ENCODE results near the gene TM4SF5. TPM values are rescaled to one million over a fixed set of nuclear protein-coding genes. Genes with fewer than 3 reads are reported as not detected.

The TM4SF5 gene
- total and polyA plus RNA-seq, 2 of the 8 experiments (the other 6 are each of a cell fraction or from before 2014, with no cell fraction given), result not detected

- no peak for TF ChIP-seq E2F6 (IDR thresholded peaks at IDR 0.05)
- no peak for TF ChIP-seq TAF7 (optimal IDR thresholded peaks at IDR 0.05; ENCODE audit: borderline replicate concordance, low read depth, low read length)
- no peak for TF ChIP-seq POLR2AphosphoS5 (IDR thresholded peaks at IDR 0.05; ENCODE audit: low read depth, low read length)
- TF ChIP-seq, protein P1, sequence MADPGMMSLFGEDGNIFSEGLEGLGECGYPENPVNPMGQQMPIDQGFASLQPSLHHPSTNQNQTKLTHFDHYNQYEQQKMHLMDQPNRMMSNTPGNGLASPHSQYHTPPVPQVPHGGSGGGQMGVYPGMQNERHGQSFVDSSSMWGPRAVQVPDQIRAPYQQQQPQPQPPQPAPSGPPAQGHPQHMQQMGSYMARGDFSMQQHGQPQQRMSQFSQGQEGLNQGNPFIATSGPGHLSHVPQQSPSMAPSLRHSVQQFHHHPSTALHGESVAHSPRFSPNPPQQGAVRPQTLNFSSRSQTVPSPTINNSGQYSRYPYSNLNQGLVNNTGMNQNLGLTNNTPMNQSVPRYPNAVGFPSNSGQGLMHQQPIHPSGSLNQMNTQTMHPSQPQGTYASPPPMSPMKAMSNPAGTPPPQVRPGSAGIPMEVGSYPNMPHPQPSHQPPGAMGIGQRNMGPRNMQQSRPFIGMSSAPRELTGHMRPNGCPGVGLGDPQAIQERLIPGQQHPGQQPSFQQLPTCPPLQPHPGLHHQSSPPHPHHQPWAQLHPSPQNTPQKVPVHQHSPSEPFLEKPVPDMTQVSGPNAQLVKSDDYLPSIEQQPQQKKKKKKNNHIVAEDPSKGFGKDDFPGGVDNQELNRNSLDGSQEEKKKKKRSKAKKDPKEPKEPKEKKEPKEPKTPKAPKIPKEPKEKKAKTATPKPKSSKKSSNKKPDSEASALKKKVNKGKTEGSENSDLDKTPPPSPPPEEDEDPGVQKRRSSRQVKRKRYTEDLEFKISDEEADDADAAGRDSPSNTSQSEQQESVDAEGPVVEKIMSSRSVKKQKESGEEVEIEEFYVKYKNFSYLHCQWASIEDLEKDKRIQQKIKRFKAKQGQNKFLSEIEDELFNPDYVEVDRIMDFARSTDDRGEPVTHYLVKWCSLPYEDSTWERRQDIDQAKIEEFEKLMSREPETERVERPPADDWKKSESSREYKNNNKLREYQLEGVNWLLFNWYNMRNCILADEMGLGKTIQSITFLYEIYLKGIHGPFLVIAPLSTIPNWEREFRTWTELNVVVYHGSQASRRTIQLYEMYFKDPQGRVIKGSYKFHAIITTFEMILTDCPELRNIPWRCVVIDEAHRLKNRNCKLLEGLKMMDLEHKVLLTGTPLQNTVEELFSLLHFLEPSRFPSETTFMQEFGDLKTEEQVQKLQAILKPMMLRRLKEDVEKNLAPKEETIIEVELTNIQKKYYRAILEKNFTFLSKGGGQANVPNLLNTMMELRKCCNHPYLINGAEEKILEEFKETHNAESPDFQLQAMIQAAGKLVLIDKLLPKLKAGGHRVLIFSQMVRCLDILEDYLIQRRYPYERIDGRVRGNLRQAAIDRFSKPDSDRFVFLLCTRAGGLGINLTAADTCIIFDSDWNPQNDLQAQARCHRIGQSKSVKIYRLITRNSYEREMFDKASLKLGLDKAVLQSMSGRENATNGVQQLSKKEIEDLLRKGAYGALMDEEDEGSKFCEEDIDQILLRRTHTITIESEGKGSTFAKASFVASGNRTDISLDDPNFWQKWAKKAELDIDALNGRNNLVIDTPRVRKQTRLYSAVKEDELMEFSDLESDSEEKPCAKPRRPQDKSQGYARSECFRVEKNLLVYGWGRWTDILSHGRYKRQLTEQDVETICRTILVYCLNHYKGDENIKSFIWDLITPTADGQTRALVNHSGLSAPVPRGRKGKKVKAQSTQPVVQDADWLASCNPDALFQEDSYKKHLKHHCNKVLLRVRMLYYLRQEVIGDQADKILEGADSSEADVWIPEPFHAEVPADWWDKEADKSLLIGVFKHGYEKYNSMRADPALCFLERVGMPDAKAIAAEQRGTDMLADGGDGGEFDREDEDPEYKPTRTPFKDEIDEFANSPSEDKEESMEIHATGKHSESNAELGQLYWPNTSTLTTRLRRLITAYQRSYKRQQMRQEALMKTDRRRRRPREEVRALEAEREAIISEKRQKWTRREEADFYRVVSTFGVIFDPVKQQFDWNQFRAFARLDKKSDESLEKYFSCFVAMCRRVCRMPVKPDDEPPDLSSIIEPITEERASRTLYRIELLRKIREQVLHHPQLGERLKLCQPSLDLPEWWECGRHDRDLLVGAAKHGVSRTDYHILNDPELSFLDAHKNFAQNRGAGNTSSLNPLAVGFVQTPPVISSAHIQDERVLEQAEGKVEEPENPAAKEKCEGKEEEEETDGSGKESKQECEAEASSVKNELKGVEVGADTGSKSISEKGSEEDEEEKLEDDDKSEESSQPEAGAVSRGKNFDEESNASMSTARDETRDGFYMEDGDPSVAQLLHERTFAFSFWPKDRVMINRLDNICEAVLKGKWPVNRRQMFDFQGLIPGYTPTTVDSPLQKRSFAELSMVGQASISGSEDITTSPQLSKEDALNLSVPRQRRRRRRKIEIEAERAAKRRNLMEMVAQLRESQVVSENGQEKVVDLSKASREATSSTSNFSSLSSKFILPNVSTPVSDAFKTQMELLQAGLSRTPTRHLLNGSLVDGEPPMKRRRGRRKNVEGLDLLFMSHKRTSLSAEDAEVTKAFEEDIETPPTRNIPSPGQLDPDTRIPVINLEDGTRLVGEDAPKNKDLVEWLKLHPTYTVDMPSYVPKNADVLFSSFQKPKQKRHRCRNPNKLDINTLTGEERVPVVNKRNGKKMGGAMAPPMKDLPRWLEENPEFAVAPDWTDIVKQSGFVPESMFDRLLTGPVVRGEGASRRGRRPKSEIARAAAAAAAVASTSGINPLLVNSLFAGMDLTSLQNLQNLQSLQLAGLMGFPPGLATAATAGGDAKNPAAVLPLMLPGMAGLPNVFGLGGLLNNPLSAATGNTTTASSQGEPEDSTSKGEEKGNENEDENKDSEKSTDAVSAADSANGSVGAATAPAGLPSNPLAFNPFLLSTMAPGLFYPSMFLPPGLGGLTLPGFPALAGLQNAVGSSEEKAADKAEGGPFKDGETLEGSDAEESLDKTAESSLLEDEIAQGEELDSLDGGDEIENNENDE (IDR thresholded peaks at IDR 0.05; ENCODE audit: insufficient replicate concordance, low read length), result no peak
- TF ChIP-seq TEAD4 (IDR thresholded peaks at IDR 0.05; ENCODE audit: low read depth, low read length), result no peak
- TF ChIP-seq YY1 (IDR thresholded peaks at IDR 0.05; ENCODE audit: low read depth, low read length), result no peak
Measured at GRCh38 chr17:4807605-4808377, 36.1 kb downstream of the TM4SF5 start (continued).
